Measurements from ENCODE around the gene RIGI. TPM values are rescaled to one million over a fixed set of nuclear protein-coding genes. Genes with fewer than 3 reads are reported as not detected.

Gene RIGI
- polyA plus RNA-seq, 1 of the 3 experiments (the other 2 are of a cell fraction): 1.5 TPM

DNA sequence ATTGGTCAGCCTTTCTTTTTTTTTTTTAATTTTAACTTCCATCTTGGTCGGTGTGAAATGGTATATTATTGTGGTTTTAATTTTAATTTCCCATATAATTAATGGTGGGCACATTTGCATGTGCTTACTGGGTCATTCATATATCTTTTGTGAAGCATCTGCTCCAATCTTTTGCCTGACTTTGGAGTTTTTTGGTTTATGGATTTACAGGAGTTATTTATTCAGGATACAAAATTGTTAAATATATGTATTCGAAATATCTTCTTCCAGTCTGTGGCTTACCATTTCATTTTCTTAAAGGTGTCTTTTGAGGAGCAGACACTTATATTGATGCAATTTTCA is 682 bp upstream of the RIGI start:
- Histone ChIP-seq H3K27ac (ENCODE audit: low read depth in 2 of 2, low read length in 1 of 2) (peak overlapping the region; percentile 72 to 86), H3K9me2 (no peaks in the 10 kb centered on the region), H3F3A (replicated peaks; ENCODE audit: insufficient read depth) (peaks cover 13% of the 10 kb centered on the region), H3K9me3 (no peaks in the 10 kb centered on the region), H3K4me2 (peak overlapping the region; percentile 91), H3K9ac (peak overlapping the region; percentile 74; the same call in 1 of the 2 replicates), H3K4me1 (ENCODE audit: control insufficient read depth in 1 of 2, insufficient read depth in 2 of 2, low read depth in 1 of 2, low read length in 1 of 2) (peaks cover 0 to 7% of the 10 kb centered on the region in 2 experiments; a peak in 3 of 4 replicates), H4K20me1 (ENCODE audit: insufficient read depth) (no peaks in the 10 kb centered on the region), H3K79me2 (ENCODE audit: insufficient read depth) (peaks cover 23% of the 10 kb centered on the region; the same call in 1 of the 2 replicates), H3K4me3 (ENCODE audit: low read depth in 2 of 2, low read length in 1 of 2) (peak overlapping the region; percentile 70 to 79), H3K36me3 (replicated peaks in 1 of 2; ENCODE audit: control insufficient read depth in 1 of 2, insufficient read depth in 2 of 2, low read length in 1 of 2) (peaks cover 0 to 13% of the 10 kb centered on the region in 2 experiments), H2AFZ (ENCODE audit: low read depth) (peak overlapping the region; percentile 74), H3K27me3 (ENCODE audit: insufficient read depth) (no peaks in the 10 kb centered on the region)
- no peak for DNase-seq
- ChIA-PET POLR2A (interaction anchor here (1.1 to 1.4 kb wide), 2 partner anchors 45 to 147 kb away, joined by 4 read pairs; no protein-coding TSS in a partner anchor), CTCF (interaction anchor here (0.6 to 7.4 kb wide), 26 partner anchors 11 to 442 kb away, joined by 3 to 127 read pairs (median 4); partner anchors contain the start of genes ACO1 and NDUFB6)
- 14% methylated on average over 2 of the region's 2 CpGs for WGBS (ENCODE audit: low lambda C conversion rate)
- no peak for TF ChIP-seq TAF1 (IDR thresholded peaks at IDR 0.05; ENCODE audit: borderline replicate concordance, low read depth, low read length)
- TF ChIP-seq GATA2 (CRISPR knock-in tag; IDR thresholded peaks at IDR 0.05): no peak
- TF ChIP-seq NRF1 (IDR thresholded peaks at IDR 0.05; ENCODE audit: low read depth, low read length): no peak
- TF ChIP-seq, protein P1, sequence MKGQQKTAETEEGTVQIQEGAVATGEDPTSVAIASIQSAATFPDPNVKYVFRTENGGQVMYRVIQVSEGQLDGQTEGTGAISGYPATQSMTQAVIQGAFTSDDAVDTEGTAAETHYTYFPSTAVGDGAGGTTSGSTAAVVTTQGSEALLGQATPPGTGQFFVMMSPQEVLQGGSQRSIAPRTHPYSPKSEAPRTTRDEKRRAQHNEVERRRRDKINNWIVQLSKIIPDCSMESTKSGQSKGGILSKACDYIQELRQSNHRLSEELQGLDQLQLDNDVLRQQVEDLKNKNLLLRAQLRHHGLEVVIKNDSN (IDR thresholded peaks at IDR 0.05; ENCODE audit: borderline replicate concordance, low read depth): no peak
- no peak for TF ChIP-seq YY1 (IDR thresholded peaks at IDR 0.05; ENCODE audit: low read depth)
- TF ChIP-seq CHD2 (IDR thresholded peaks at IDR 0.05; ENCODE audit: low read length, partially characterized antibody): no peak
- TF ChIP-seq, protein P2, sequence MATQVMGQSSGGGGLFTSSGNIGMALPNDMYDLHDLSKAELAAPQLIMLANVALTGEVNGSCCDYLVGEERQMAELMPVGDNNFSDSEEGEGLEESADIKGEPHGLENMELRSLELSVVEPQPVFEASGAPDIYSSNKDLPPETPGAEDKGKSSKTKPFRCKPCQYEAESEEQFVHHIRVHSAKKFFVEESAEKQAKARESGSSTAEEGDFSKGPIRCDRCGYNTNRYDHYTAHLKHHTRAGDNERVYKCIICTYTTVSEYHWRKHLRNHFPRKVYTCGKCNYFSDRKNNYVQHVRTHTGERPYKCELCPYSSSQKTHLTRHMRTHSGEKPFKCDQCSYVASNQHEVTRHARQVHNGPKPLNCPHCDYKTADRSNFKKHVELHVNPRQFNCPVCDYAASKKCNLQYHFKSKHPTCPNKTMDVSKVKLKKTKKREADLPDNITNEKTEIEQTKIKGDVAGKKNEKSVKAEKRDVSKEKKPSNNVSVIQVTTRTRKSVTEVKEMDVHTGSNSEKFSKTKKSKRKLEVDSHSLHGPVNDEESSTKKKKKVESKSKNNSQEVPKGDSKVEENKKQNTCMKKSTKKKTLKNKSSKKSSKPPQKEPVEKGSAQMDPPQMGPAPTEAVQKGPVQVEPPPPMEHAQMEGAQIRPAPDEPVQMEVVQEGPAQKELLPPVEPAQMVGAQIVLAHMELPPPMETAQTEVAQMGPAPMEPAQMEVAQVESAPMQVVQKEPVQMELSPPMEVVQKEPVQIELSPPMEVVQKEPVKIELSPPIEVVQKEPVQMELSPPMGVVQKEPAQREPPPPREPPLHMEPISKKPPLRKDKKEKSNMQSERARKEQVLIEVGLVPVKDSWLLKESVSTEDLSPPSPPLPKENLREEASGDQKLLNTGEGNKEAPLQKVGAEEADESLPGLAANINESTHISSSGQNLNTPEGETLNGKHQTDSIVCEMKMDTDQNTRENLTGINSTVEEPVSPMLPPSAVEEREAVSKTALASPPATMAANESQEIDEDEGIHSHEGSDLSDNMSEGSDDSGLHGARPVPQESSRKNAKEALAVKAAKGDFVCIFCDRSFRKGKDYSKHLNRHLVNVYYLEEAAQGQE (IDR thresholded peaks at IDR 0.05; ENCODE audit: low read depth, low read length): no peak
- TF ChIP-seq MEF2A (IDR thresholded peaks at IDR 0.05; ENCODE audit: borderline replicate concordance, low read depth): no peak
- TF ChIP-seq, protein P3, sequence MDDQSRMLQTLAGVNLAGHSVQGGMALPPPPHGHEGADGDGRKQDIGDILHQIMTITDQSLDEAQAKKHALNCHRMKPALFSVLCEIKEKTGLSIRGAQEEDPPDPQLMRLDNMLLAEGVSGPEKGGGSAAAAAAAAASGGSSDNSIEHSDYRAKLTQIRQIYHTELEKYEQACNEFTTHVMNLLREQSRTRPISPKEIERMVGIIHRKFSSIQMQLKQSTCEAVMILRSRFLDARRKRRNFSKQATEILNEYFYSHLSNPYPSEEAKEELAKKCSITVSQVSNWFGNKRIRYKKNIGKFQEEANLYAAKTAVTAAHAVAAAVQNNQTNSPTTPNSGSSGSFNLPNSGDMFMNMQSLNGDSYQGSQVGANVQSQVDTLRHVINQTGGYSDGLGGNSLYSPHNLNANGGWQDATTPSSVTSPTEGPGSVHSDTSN (IDR thresholded peaks at IDR 0.05): no peak
- TF ChIP-seq FOXJ3 (CRISPR knock-in tag; IDR thresholded peaks at IDR 0.05): no peak
- TF ChIP-seq RXRA (IDR thresholded peaks at IDR 0.05; ENCODE audit: borderline replicate concordance, low read depth): no peak
- TF ChIP-seq MXI1 (IDR thresholded peaks at IDR 0.05; ENCODE audit: low read depth, low read length): no peak; the same call in 1 of the 2 replicates
- TF ChIP-seq JUND (IDR thresholded peaks at IDR 0.05): no peak
- TF ChIP-seq FOXM1 (IDR thresholded peaks at IDR 0.05; ENCODE audit: low read depth): no peak
- no peak for TF ChIP-seq NFIC (IDR thresholded peaks at IDR 0.05; ENCODE audit: borderline replicate concordance)
- TF ChIP-seq, protein P4, sequence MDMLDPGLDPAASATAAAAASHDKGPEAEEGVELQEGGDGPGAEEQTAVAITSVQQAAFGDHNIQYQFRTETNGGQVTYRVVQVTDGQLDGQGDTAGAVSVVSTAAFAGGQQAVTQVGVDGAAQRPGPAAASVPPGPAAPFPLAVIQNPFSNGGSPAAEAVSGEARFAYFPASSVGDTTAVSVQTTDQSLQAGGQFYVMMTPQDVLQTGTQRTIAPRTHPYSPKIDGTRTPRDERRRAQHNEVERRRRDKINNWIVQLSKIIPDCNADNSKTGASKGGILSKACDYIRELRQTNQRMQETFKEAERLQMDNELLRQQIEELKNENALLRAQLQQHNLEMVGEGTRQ (IDR thresholded peaks at IDR 0.05; ENCODE audit: borderline replicate concordance, low read depth, low read length): no peak
- no peak for TF ChIP-seq SMC3 (IDR thresholded peaks at IDR 0.05; ENCODE audit: low read depth, low read length)
- TF ChIP-seq TEAD4 (IDR thresholded peaks at IDR 0.05; ENCODE audit: borderline replicate concordance, insufficient read depth): no peak

Data from SK-N-SH (cell line).